ENCODE results near the gene ATP2A3.

GRCh38 chr17:3900646-3901045 lies 63.6 kb downstream of the ATP2A3 start:
- TF ChIP-seq CTCF (conservative IDR thresholded peaks at IDR 0.05; ENCODE audit: low read depth, low read length) (no peak), EZH2 (IDR thresholded peaks at IDR 0.05; ENCODE audit: low read length, unreplicated experiment) (no peak)
